HG02943 (cell line): ENCODE data around the gene KCNQ1.

Source experiments
- ATAC-seq: cut with Tn5 transposase; IDR thresholded peaks from one replicate; pipeline ENCODE4 v1.9.1; 2021; ENCODE audit warnings: mild to moderate bottlenecking, low read depth, moderate library complexity; ENCODE audit not compliant: unreplicated experiment

Gene KCNQ1

GRCh38 chr11:2702771-2703362 lies 258.1 kb downstream of the KCNQ1 start:
- ATAC-seq: no peak

- ATAC-seq: no peak
Measured at GRCh38 chr11:2703363-2704141, 258.7 kb downstream of the KCNQ1 start.

GRCh38 chr11:2704356-2704755 lies 259.5 kb downstream of the KCNQ1 start:
- no peak for ATAC-seq

GRCh38 chr11:2704896-2705606 lies 260.2 kb downstream of the KCNQ1 start:
- no peak for ATAC-seq

- no peak for ATAC-seq
Measured at GRCh38 chr11:2706321-2706720, 261.5 kb downstream of the KCNQ1 start.

GRCh38 chr11:2707736-2708135 lies 262.9 kb downstream of the KCNQ1 start:
- no peak for ATAC-seq

- ATAC-seq: no peak
Measured at GRCh38 chr11:2708151-2708581, 263.4 kb downstream of the KCNQ1 start.

- no peak for ATAC-seq
Measured at GRCh38 chr11:2708757-2709281, 264.0 kb downstream of the KCNQ1 start.

GRCh38 chr11:2709429-2709828 lies 264.6 kb downstream of the KCNQ1 start:
- no peak for ATAC-seq

- ATAC-seq: no peak
Measured at GRCh38 chr11:2711161-2711560, 266.4 kb downstream of the KCNQ1 start.

- ATAC-seq: no peak
Measured at GRCh38 chr11:2713094-2713493, 268.3 kb downstream of the KCNQ1 start.

GRCh38 chr11:2713661-2714462 lies 269.1 kb downstream of the KCNQ1 start:
- ATAC-seq: no peak

- no peak for ATAC-seq
Measured at GRCh38 chr11:2714463-2714800, 269.6 kb downstream of the KCNQ1 start.

- no peak for ATAC-seq
Measured at GRCh38 chr11:2714871-2715270, 270.1 kb downstream of the KCNQ1 start.

- no peak for ATAC-seq
Measured at GRCh38 chr11:2715716-2716350, 271.0 kb downstream of the KCNQ1 start.

- no peak for ATAC-seq
Measured at GRCh38 chr11:2716376-2717095, 271.7 kb downstream of the KCNQ1 start.

- no peak for ATAC-seq
Measured at GRCh38 chr11:2717561-2718325, 272.9 kb downstream of the KCNQ1 start.

GRCh38 chr11:2718817-2719438 lies 274.1 kb downstream of the KCNQ1 start:
- no peak for ATAC-seq
